Kidney epithelial cell (primary cell): ENCODE measurements around the gene RNH1. TPM values are rescaled to one million over a fixed set of nuclear protein-coding genes. Genes with fewer than 3 reads are reported as not detected.
"Not testable (repeated sequence)": the region's sequence is repeated elsewhere in the genome, so short reads cannot be mapped to it uniquely, and the experiment has no call there.

Experiments
- DNase-seq: peaks from one replicate; pipeline ENCODE4 v3.0.0-alpha.2; 2010; ENCODE audit warnings: low read depth
- H3K27me3 ChIP-seq: 2 replicates; pipeline ENCODE4 v1.6.0; 2011; ENCODE audit warnings: low read length; ENCODE audit not compliant: control insufficient read depth, insufficient read depth
- H3K36me3 ChIP-seq: 2 replicates; pipeline ENCODE4 v1.5.1; 2011; ENCODE audit warnings: low read length; ENCODE audit not compliant: control insufficient read depth, insufficient read depth
- H3K4me3 ChIP-seq: 2 replicates; pipeline ENCODE4 v1.5.1; 2011; ENCODE audit warnings: low read depth, mild to moderate bottlenecking, control low read depth, low read length
- total RNA-seq: library from RNA; depleted of rRNA; stranded (reverse); fragments of >200 nt; gene quantifications from 2 replicates; pipeline ENCODE4 v1.2.3, GENCODE V29; 2015
- TF ChIP-seq, protein P1 (sequence below): IDR thresholded peaks from 2 replicates; pipeline ENCODE4 v1.5.1; 2011; ENCODE audit warnings: mild to moderate bottlenecking, moderate library complexity, low read length, control low read depth, inconsistent platforms; ENCODE audit not compliant: insufficient read depth, poor library complexity, severe bottlenecking

RNH1 gene
- total RNA-seq, 1 donor from 2014 or later: 229 TPM

DNA sequence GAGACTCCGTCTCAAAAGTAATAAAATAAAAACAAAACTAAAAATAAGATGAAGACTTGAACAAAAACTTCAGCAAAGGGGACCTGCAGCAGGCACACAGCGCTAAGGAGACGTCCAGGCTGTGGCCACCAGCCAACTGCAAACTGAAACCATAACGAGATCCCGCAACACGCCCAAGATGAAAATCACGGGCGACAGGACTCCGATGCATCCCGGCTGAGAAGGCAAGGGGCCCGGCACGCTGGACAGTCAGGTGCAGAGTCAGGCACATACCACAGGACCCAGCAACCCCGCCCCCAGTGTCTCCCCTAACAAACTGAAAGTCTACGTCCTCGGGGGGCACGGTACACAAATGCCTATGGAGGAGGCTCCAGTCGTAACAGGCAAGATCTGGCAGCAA lies 19.1 kb upstream of the RNH1 start:
- DNase-seq: no peak
- H3K36me3 ChIP-seq: no peaks in the 10 kb centered on the region
- H3K4me3 ChIP-seq: no peak overlapping the region
- TF ChIP-seq, protein P1, sequence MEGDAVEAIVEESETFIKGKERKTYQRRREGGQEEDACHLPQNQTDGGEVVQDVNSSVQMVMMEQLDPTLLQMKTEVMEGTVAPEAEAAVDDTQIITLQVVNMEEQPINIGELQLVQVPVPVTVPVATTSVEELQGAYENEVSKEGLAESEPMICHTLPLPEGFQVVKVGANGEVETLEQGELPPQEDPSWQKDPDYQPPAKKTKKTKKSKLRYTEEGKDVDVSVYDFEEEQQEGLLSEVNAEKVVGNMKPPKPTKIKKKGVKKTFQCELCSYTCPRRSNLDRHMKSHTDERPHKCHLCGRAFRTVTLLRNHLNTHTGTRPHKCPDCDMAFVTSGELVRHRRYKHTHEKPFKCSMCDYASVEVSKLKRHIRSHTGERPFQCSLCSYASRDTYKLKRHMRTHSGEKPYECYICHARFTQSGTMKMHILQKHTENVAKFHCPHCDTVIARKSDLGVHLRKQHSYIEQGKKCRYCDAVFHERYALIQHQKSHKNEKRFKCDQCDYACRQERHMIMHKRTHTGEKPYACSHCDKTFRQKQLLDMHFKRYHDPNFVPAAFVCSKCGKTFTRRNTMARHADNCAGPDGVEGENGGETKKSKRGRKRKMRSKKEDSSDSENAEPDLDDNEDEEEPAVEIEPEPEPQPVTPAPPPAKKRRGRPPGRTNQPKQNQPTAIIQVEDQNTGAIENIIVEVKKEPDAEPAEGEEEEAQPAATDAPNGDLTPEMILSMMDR: no peak
- no peaks in the 10 kb centered on the region for H3K27me3 ChIP-seq

DNA sequence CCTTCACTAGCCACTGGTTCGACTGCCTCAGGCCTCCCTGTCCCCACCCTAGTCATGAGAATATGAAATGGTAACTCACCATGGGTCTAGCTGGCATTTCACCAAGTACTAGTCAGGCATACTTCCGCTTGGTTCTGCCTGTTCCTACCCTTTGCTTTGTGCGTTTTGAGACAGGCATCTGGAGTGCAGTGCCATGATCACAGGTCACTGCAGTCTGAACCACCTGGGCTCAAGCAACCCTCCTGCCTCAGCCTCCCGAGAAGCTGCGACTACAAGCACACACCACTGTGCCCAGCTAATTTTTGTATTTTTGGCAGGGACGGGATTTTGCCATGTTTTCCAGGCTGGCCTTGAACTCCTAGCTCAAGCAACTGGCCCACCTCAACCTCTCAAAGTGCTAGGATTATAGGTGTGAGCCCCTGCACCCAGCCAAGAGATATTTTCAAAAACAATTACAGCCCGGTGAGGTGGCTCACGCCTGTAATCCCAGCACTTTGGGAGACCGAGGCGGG lies 14.2 kb upstream of the RNH1 start:
- no peaks in the 10 kb centered on the region for H3K27me3 ChIP-seq
- TF ChIP-seq, protein P1: no peak
- no peak overlapping the region for H3K4me3 ChIP-seq
- no peaks in the 10 kb centered on the region for H3K36me3 ChIP-seq
- DNase-seq: no peak

DNA sequence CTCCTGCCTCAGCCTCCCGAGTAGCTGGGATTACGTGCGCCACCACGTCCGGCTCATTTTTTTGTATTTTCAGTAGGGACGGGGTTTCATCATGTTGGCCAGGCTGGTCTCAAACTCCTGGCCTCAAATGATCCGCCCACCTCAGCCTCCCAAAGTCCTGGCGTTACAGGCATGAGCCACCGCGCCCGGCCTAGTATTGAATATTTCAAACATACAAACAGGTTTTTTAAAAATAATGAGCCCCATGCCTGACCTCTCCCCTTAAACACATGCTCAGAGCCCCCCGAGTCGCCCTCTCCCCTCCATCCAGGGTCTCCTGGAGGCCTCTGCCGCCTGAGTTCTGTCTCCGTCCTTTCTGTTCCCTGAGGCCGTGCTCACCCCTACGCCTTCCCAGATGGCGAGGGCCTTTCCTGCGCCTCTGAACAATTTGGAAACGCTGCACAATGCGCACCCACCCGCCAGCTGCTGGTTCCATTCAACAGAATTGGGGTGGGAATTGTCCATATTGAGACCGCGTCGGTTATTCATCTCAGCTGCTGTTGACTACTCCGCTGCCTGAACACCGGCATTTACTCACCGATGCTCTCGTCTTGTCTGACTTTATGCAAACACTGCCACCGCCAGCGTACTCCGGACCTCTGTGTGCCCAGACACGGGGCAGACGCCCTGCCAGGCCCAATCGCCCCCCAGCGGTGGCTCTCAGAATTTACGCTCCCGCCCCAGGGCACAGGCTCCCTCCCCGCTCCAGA lies 13.6 kb upstream of the RNH1 start:
- no peak overlapping the region for H3K4me3 ChIP-seq
- no peak for DNase-seq
- TF ChIP-seq, protein P1: no peak
- H3K36me3 ChIP-seq: no peaks in the 10 kb centered on the region
- no peaks in the 10 kb centered on the region for H3K27me3 ChIP-seq

DNA sequence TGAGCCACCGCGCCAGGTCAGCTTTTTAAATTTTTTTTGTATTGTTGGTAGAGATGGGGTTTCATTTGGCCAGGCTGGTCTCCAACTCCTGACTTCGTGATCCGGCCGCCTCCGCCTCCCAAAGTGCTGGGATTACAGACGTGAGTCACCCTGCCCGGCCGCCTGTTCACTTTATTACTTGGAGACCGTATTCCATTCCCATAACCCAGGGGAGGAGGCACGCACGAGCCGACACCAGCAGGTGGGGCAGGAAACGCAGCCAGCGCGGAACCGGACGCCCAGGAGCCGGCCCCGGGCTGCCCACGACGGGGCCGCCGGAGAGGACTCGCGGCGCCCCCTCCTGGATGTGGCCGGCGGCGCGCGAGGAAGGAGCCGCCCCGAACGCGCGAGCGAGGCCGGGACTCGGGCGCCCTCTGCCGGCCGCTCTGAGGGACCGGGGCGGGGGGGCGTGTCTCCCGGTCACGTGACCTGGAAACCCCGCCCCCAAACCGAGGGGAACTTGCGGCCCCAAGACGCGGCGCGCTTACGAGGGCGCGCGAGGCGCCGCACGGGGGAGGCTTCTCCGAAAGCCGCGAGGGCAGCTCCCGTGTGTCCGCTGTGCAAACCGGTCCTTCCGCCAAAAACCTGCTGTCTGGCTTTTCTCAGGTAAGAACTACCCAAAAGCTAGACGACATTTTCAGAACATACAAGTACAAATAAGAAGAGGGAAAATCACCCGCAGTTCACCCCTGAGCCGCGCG lies 11.6 kb upstream of the RNH1 start:
- peak; percentile 81 for DNase-seq
- TF ChIP-seq, protein P1: peak; percentile 35
- no peaks in the 10 kb centered on the region for H3K36me3 ChIP-seq

DNA sequence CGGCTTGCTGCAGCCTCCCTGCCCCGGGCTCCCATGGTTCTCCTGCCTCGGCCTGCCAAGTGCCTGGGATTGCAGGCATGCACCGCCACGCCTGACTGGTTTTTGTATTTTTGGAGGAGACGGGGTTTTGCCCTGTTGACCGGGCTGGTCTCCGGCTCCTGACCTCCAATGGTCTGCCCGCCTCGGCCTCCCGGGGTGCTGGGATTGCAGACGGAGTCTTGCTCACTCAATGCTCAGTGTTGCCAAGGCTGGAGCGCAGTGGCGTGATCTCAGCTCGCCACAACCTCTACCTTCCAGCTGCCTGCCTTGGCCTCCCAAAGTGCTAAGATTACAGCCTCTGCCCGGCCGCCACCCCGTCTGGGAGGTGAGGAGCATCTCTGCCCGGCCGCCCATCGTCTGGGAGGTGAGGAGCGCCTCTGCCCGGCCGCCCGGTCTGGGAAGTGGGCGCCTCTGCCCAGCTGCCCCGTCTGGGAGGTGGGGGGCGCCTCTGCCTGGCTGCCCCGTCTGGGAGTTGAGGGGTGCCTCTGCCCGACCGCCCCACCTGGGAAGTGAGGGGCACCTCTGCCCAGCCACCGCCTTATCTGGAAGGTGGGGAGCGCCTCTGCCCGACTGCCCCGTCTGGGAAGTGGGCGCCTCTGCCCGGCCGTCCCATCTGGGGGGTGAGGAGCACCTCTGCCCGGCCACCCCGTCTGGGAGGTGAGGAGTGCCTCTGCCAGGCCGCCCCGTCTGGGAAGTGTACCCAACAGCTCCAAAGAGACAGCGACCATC lies 10.1 kb upstream of the RNH1 start:
- H3K4me3 ChIP-seq, H3K36me3 ChIP-seq, DNase-seq, H3K27me3 ChIP-seq: not testable (repeated sequence)

More for the DNA sequence above, 11.6 kb upstream of the RNH1 start:
- Histone ChIP-seq H3K27me3 (no peaks in the 10 kb centered on the region), H3K4me3 (peak overlapping the region; percentile 18)

DNA sequence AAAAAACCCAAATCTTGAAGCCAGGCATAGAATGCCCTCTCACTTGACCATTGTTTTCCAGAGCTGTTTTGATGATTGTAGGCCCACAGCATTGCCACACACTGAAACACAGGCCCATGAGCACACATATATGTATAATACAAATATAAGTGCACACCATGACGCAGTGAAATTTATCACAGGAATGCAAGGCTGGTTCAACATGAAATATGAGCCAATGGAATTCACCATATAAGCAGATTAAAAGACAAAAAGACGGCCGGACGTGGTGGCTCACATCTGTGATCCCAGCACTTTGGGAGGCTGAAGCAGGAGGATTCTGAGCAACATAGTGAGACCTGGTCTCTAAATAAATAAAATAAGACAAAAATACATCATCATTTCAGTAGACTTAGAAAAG lies 9.4 kb upstream of the RNH1 start:
- H3K4me3 ChIP-seq: no peak overlapping the region
- no peaks in the 10 kb centered on the region for H3K27me3 ChIP-seq
- TF ChIP-seq, protein P1: no peak
- H3K36me3 ChIP-seq: no peaks in the 10 kb centered on the region
- no peak for DNase-seq
